HEK293 (cell line): ENCODE results near the gene ANKUB1.

Experiments
- CTCF ChIA-PET: fragments of 350-600 bp; formaldehyde crosslinking; extraction: SDS; loops from one replicate; lab custom pipeline; 2021; ENCODE audit warnings: antibody characterized with exemption; lab: Yijun Ruan, JAX
- POLR2A ChIA-PET: fragments of 300-600 bp; formaldehyde crosslinking; extraction: SDS; loops from one replicate; lab custom pipeline; 2020; ENCODE audit warnings: antibody characterized with exemption, inconsistent platforms; lab: Yijun Ruan, JAX
- H3K27ac ChIP-seq: fragments of 200-500 bp; sonication (Bioruptor generic); 2 replicates; pipeline ENCODE4 v1.5.1; 2014; ENCODE audit warnings: low read depth, low read length, control low read depth, inconsistent platforms; ENCODE audit errors: extremely low read depth
- H3K36me3 ChIP-seq, 2 experiments: fragments of 200-500 bp in 1 of 2; sonication (Bioruptor generic) in 1 of 2; 1 replicate in 1 of 2; 2 replicates in 1 of 2; pipeline ENCODE4 v1.5.1; 2014 to 2017; ENCODE audit warnings: inconsistent platforms in 2 of 2, low read length in 2 of 2; ENCODE audit not compliant: control insufficient read depth in 2 of 2, insufficient read depth in 1 of 2
- H3K4me1 ChIP-seq: fragments of 200-500 bp; sonication (Bioruptor generic); 2 replicates; pipeline ENCODE4 v1.5.1; 2014; ENCODE audit warnings: mild to moderate bottlenecking, low read length, inconsistent platforms; ENCODE audit not compliant: control insufficient read depth, insufficient read depth
- H3K4me3 ChIP-seq: 2 replicates; pipeline ENCODE4 v1.5.1; 2011; ENCODE audit warnings: low read depth, mild to moderate bottlenecking, control low read depth, low read length, moderate library complexity
- H3K9me3 ChIP-seq: fragments of 200-500 bp; sonication (Bioruptor generic); 2 replicates; pipeline ENCODE4 v1.5.1; 2014; ENCODE audit warnings: low read depth, low read length, inconsistent platforms; ENCODE audit not compliant: control insufficient read depth, insufficient read depth
- BCL11A ChIP-seq: fragments of 450-650 bp; formaldehyde crosslinking; IDR thresholded peaks from 2 replicates; pipeline ENCODE4 v1.5.1; 2016; ENCODE audit warnings: low read depth, missing biosample characterization, missing genetic modification characterization
- GLI2 ChIP-seq: fragments of 450-650 bp; formaldehyde crosslinking; IDR thresholded peaks from 2 replicates; pipeline ENCODE4; 2017; ENCODE audit warnings: missing biosample characterization, missing genetic modification characterization, low read depth, borderline replicate concordance
- GLIS2 ChIP-seq: fragments of 450-650 bp; formaldehyde crosslinking; IDR thresholded peaks from 2 replicates; pipeline ENCODE4 v1.5.1; 2016; ENCODE audit warnings: missing biosample characterization, missing genetic modification characterization
- INSM2 ChIP-seq: fragments of 450-650 bp; formaldehyde crosslinking; IDR thresholded peaks from 2 replicates; pipeline ENCODE4 v1.5.1; 2016; ENCODE audit warnings: missing biosample characterization, missing genetic modification characterization
- KLF9 ChIP-seq: fragments of 450-650 bp; formaldehyde crosslinking; IDR thresholded peaks from 2 replicates; pipeline ENCODE4 v1.5.1; 2016; ENCODE audit warnings: missing biosample characterization, missing genetic modification characterization, low read depth
- MZF1 ChIP-seq: fragments of 450-650 bp; formaldehyde crosslinking; IDR thresholded peaks from 2 replicates; pipeline ENCODE4 v1.5.1; 2017; ENCODE audit warnings: missing biosample characterization, missing genetic modification characterization, borderline replicate concordance
- PRDM2 ChIP-seq: fragments of 450-650 bp; formaldehyde crosslinking; IDR thresholded peaks from 2 replicates; pipeline ENCODE4 v1.5.1; 2016; ENCODE audit warnings: missing biosample characterization, missing genetic modification characterization, borderline replicate concordance
- SETDB1 ChIP-seq: IDR thresholded peaks from one replicate; pipeline ENCODE4 v1.6.1; 2017; ENCODE audit warnings: mild to moderate bottlenecking, low read length, moderate library complexity, mixed read lengths; ENCODE audit not compliant: insufficient read length
- WT1 ChIP-seq: fragments of 450-650 bp; formaldehyde crosslinking; IDR thresholded peaks from 2 replicates; pipeline ENCODE4 v1.5.1; 2016; ENCODE audit warnings: missing biosample characterization, missing genetic modification characterization
- ZFP41 ChIP-seq: fragments of 450-650 bp; formaldehyde crosslinking; IDR thresholded peaks from 2 replicates; pipeline ENCODE4 v1.5.1; 2016; ENCODE audit warnings: missing biosample characterization, missing genetic modification characterization, borderline replicate concordance
- ZNF112 ChIP-seq: fragments of 450-650 bp; formaldehyde crosslinking; IDR thresholded peaks from 2 replicates; pipeline ENCODE4 v1.5.0; 2017; ENCODE audit warnings: missing biosample characterization, missing genetic modification characterization
- ZNF18 ChIP-seq: fragments of 450-650 bp; formaldehyde crosslinking; IDR thresholded peaks from 2 replicates; pipeline ENCODE4 v1.5.1; 2016; ENCODE audit warnings: missing biosample characterization, missing genetic modification characterization
- ZNF274 ChIP-seq, 2 experiments: fragments of 200-500 bp in 1 of 2; fragments of 450-650 bp in 1 of 2; sonication (Bioruptor generic) in 1 of 2; formaldehyde crosslinking in 1 of 2; IDR thresholded peaks; 2 replicates each; pipeline versions ENCODE4 v1.5.1 to v1.6.1; 2014 to 2016; ENCODE audit warnings: borderline replicate concordance in 1 of 2, inconsistent platforms in 1 of 2, low read length in 1 of 2, missing biosample characterization in 1 of 2, missing genetic modification characterization in 1 of 2
- ZNF362 ChIP-seq: fragments of 450-650 bp; formaldehyde crosslinking; IDR thresholded peaks from 2 replicates; pipeline ENCODE4 v1.5.1; 2016; ENCODE audit warnings: missing biosample characterization, missing genetic modification characterization
- ZNF473 ChIP-seq: fragments of 450-650 bp; formaldehyde crosslinking; IDR thresholded peaks from 2 replicates; pipeline ENCODE4 v1.5.1; 2017; ENCODE audit warnings: missing biosample characterization, missing genetic modification characterization
- ZNF48 ChIP-seq: fragments of 450-650 bp; formaldehyde crosslinking; IDR thresholded peaks from 2 replicates; pipeline ENCODE4 v1.5.1; 2016; ENCODE audit warnings: missing biosample characterization, missing genetic modification characterization
- ZNF513 ChIP-seq: fragments of 450-650 bp; IDR thresholded peaks from 2 replicates; pipeline ENCODE4 v1.5.1; 2018; ENCODE audit warnings: missing biosample characterization, missing genetic modification characterization
- ZNF654 ChIP-seq: fragments of 450-650 bp; formaldehyde crosslinking; IDR thresholded peaks from 2 replicates; pipeline ENCODE4 v1.5.1; 2016; ENCODE audit warnings: low read depth, missing biosample characterization, missing genetic modification characterization
- ZNF677 ChIP-seq: fragments of 450-650 bp; IDR thresholded peaks from 2 replicates; pipeline ENCODE4 v1.5.0; 2018; ENCODE audit warnings: missing biosample characterization, mild to moderate bottlenecking, missing genetic modification characterization, moderate library complexity
- ZNF692 ChIP-seq: fragments of 450-650 bp; formaldehyde crosslinking; IDR thresholded peaks from 2 replicates; pipeline ENCODE4 v1.5.1; 2016; ENCODE audit warnings: missing biosample characterization, missing genetic modification characterization
- ZSCAN16 ChIP-seq: fragments of 450-650 bp; formaldehyde crosslinking; IDR thresholded peaks from 2 replicates; pipeline ENCODE4 v1.5.1; 2016; ENCODE audit warnings: missing biosample characterization, missing genetic modification characterization

The ANKUB1 gene

GRCh38 chr3:149784064-149784704, 8.2 kb downstream of the ANKUB1 start:
- Histone ChIP-seq H3K4me1 (no peaks in the 10 kb centered on the region), H3K9me3 (no peaks in the 10 kb centered on the region), H3K27ac (no peak overlapping the region)
- POLR2A ChIA-PET: no interaction called here
- TF ChIP-seq ZNF473 (tag by site-specific recombination) (no peak), ZNF274 (IDR thresholded peaks at IDR 0.05; ENCODE audit: low read length) (no peak), ZNF274 (tag by site-specific recombination; IDR thresholded peaks at IDR 0.05; ENCODE audit: borderline replicate concordance) (no peak), MZF1 (no peak), INSM2 (tag by site-specific recombination) (no peak), ZNF112 (tag by site-specific recombination) (no peak), ZNF362 (no peak), SETDB1 (no peak), ZNF692 (tag by site-specific recombination) (no peak), BCL11A (no peak), ZNF654 (no peak), ZNF513 (no peak)
- TF ChIP-seq, all 188 proteins: peak for 0
- Histone ChIP-seq H3K36me3 (no peaks in the 10 kb centered on the region), H3K4me3 (no peak overlapping the region)
- CTCF ChIA-PET: interaction anchor here (1.3 to 1.5 kb wide), 3 partner anchors 13 to 25 kb away, joined by 3 to 8 read pairs (median 5); no protein-coding TSS in a partner anchor

DNA sequence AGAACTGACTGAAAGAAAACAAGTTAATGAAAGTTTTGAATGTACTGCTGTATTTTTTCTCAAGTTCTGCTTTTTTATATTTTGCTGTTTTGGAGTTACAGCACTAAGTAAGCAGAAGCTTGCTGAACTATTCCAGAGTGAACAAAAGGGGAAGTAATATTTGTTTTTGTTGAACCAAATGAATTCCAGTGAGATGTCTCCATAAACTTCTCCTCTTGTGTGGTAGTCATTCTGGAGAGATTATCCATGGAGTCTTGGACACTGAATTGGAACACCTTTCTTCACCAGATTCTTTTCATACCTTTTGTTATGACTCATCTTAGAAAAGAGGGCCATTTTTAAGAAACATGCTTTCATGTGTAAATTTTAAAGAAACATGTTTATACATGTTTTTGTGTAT, 8.8 kb downstream of the ANKUB1 start:
- Histone ChIP-seq H3K27ac (no peak overlapping the region), H3K36me3 (no peaks in the 10 kb centered on the region), H3K4me3 (no peak overlapping the region), H3K4me1 (no peaks in the 10 kb centered on the region), H3K9me3 (no peaks in the 10 kb centered on the region)
- CTCF ChIA-PET: interaction anchor here (1.3 to 1.5 kb wide), 3 partner anchors 12 to 26 kb away, joined by 3 to 8 read pairs (median 5); no protein-coding TSS in a partner anchor
- POLR2A ChIA-PET: no interaction called here
- TF ChIP-seq PRDM2 (tag by site-specific recombination): no peak
- no peak for TF ChIP-seq ZNF18 (tag by site-specific recombination)
- no peak for TF ChIP-seq KLF9 (tag by site-specific recombination)
- TF ChIP-seq ZSCAN16 (tag by site-specific recombination): no peak
- no peak for TF ChIP-seq GLIS2 (tag by site-specific recombination)
- no peak for TF ChIP-seq ZNF473 (tag by site-specific recombination)
- no peak for TF ChIP-seq ZNF48
- no peak for TF ChIP-seq WT1 (tag by site-specific recombination)
- TF ChIP-seq GLI2: no peak
- no peak for TF ChIP-seq ZNF677
- no peak for TF ChIP-seq ZFP41 (tag by site-specific recombination)
